ENCODE results near the gene RBM33.

RBM33 gene

GRCh38 chr7:155820246-155820645 is 175.8 kb downstream of the RBM33 start:
- FAIRE-seq: no peak
- no peak for TF ChIP-seq CTCF (IDR thresholded peaks at IDR 0.05; ENCODE audit: insufficient read depth, missing control alignments)

GRCh38 chr7:155820788-155821187 is 176.3 kb downstream of the RBM33 start:
- no peak for TF ChIP-seq CTCF (IDR thresholded peaks at IDR 0.05; ENCODE audit: insufficient read depth, missing control alignments)
- FAIRE-seq: no peak

More at GRCh38 chr7:155820246-155820645, 175.8 kb downstream of the RBM33 start:
- no peak for DNase-seq (ENCODE audit: insufficient read length, low spot score)

GRCh38 chr7:155821851-155822250 is 177.4 kb downstream of the RBM33 start:
- TF ChIP-seq CTCF (IDR thresholded peaks at IDR 0.05; ENCODE audit: insufficient read depth, missing control alignments): no peak
- DNase-seq (ENCODE audit: insufficient read length, low spot score): no peak
- FAIRE-seq: no peak

More at GRCh38 chr7:155820788-155821187, 176.3 kb downstream of the RBM33 start:
- DNase-seq (ENCODE audit: insufficient read length, low spot score): no peak

- DNase-seq (ENCODE audit: insufficient read length, low spot score) (no peak), FAIRE-seq (no peak)
- TF ChIP-seq CTCF (IDR thresholded peaks at IDR 0.05; ENCODE audit: insufficient read depth, missing control alignments): no peak
These were observed 179.9 kb downstream of the RBM33 start for GRCh38 chr7:155824227-155824886.

- FAIRE-seq: no peak
These were observed 180.9 kb downstream of the RBM33 start for GRCh38 chr7:155825336-155825735.

GRCh38 chr7:155829796-155830470 is 185.5 kb downstream of the RBM33 start:
- no peak for FAIRE-seq
- no peak for DNase-seq (ENCODE audit: insufficient read length, low spot score)
- no peak for TF ChIP-seq CTCF (IDR thresholded peaks at IDR 0.05; ENCODE audit: insufficient read depth, missing control alignments)

More at GRCh38 chr7:155825336-155825735, 180.9 kb downstream of the RBM33 start:
- no peak for DNase-seq (ENCODE audit: insufficient read length, low spot score)
- no peak for TF ChIP-seq CTCF (IDR thresholded peaks at IDR 0.05; ENCODE audit: insufficient read depth, missing control alignments)

Measured in D721Med (cell line).